NCI-H2196 treated with DMSO at 0.1 percent for 48 hours (cell line): ENCODE measurements around the gene DGKD.

Experiments
- DNase-seq: peaks from one replicate; lab custom pipeline; 2025; ENCODE audit not compliant: unreplicated experiment; lab: John Stamatoyannopoulos, UW

The DGKD gene

DNA sequence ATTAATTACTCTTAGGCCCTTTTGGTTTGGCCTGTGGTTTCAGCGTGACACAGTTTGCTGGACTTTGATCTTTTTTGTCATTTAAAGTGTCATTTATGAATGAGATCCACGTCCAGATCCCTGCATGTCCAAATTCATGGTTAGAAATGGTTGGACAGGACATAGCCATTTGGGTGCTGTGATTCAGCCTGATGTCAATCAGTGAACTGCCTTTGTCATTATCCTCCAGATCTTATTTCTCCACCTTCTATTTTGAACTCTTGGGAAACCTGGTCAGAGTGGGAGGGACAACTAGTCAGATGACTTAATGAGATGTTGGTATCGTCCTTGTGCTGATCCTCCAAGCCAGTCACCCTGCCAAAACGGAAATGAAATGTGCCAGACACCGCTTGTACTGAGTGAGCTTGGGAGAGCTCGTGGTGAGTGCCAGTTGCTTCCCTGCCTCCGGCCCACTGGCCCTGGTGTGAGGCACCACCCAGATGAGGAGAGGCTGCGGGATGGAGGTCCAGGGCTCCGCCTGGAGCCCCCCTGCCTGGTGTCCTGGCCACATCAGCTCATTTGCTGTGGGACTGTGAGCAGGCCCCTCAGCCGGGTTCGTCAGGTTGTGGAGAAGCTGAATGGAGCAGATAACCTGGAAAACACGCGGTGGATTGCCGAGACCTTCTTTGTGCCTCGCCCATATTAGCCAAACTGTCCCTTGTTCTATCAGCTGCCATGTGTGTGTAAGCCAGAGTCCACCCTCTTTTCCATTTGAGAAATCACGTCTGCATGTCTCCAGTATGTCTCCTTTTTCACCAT is 70.1 kb downstream of the DGKD start:
- DNase-seq = no peak

GRCh38 chr2:233426619-233427342 is 72.5 kb downstream of the DGKD start:
- DNase-seq = no peak

- DNase-seq = no peak
These were observed 73.7 kb downstream of the DGKD start for GRCh38 chr2:233428008-233428407.

DNA sequence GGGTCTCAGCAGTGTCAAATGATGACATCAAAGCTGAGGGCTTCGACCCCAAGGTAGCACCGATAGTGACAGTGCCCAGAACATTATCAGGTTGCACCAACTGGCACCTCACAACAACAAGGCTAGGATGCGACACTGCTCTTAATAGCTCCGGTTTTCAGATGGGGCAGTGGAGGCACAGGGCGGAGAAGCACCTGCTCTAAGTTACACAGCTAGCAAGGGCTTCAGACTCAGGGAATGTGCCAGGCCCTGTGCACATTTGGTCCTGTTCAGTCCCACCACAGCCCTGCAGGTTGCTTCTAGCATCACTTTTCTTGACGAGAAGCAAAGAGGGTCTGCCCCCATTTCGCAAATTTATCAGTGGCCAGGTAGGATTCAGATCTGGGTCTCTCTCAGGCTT is 74.1 kb downstream of the DGKD start:
- no peak for DNase-seq

- DNase-seq = no peak
These were observed 75.0 kb downstream of the DGKD start for GRCh38 chr2:233429175-233429897.

DNA sequence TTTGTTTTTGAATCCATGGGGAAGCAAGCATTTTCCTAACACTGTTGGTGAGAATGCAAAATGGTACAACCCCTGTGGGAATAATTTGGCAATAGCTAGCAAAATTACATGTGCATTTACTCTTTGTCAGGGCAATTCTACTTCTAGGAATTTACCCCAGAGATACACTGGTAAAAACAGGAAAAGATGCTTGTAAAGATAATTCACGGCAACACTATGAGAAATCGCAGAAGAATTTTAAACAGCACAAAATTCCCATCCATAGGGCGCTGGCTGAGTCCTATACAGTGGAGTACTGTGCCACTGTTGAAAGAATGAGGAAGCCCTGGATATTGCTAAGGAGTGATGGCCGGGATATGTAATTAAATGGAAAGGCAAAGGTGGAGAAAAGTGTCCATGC is 75.8 kb downstream of the DGKD start:
- no peak for DNase-seq

DNA sequence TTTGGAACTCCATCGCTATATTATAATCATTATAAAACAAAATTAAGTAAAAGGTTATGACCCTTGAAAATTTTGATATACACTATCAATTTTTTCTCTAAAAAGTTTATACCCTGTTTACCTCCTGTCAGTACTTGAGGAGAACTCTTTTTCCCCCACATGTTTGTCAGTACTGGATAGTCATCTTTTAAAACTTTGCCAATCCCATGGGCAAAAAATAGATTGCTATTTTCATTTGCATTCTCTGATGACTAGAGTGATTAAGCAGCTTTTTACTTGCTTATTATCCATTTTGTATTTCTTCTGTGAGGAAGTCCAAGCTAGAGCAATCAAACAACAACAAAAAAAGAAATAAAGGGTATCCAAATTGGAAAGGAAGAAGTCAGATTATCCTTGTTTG is 76.4 kb downstream of the DGKD start:
- no peak for DNase-seq

- DNase-seq = no peak
These were observed 78.7 kb downstream of the DGKD start for GRCh38 chr2:233433029-233433428.

GRCh38 chr2:233433794-233434193 is 79.5 kb downstream of the DGKD start:
- DNase-seq = no peak

GRCh38 chr2:233434666-233435330 is 80.5 kb downstream of the DGKD start:
- no peak for DNase-seq

DNA sequence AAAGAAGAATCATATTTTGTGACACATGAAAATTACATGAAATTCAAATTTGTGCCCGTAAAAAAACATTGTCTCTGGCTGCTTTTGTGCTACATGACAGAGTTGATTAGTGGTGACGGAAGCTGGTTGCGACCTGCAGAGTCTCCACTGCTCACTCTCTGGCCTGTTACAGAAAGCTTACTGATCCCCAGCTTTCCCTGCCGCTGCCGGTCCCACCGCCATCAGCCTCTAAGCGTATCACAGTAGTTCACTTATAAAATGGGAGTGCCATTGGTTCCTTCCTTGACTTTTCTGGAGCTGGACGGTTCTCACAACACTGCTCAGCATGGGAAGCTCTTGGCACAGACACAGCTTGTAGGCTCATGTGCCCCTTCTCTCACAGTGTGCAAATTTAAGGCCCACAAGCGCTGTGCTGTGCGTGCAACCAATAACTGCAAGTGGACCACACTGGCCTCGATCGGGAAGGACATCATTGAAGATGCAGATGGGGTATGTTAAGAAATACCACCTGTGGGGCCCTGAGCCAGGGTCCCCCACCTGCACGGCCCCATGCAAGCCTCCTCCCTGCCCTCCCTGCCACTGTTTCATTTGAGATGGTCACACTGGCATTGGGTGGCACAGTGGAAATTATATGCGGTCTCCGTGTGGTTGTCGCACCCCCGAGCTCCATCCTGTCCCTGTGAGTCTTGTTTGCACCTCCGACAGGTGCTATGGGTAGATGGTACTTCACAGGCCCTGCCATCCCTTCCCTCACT is 81.3 kb downstream of the DGKD start:
- no peak for DNase-seq

DNA sequence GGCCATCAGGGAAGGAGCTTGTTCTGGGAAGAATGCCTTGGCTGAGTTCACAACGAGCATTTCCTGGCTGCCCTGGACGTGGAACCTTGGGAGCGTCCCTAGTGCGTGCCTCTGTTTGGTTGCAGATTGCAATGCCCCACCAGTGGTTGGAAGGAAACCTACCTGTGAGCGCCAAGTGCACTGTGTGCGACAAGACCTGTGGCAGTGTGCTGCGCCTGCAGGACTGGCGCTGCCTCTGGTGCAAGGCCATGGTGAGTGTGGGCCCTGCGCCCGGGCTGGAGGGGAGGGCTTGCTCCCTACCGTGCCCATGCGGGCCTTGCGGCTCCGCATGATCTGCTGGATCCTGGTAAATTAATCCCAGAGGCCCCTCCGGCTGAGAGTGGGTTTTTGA is 81.9 kb downstream of the DGKD start:
- no peak for DNase-seq

- DNase-seq = no peak
These were observed 82.6 kb downstream of the DGKD start for GRCh38 chr2:233436691-233437438.

DNA sequence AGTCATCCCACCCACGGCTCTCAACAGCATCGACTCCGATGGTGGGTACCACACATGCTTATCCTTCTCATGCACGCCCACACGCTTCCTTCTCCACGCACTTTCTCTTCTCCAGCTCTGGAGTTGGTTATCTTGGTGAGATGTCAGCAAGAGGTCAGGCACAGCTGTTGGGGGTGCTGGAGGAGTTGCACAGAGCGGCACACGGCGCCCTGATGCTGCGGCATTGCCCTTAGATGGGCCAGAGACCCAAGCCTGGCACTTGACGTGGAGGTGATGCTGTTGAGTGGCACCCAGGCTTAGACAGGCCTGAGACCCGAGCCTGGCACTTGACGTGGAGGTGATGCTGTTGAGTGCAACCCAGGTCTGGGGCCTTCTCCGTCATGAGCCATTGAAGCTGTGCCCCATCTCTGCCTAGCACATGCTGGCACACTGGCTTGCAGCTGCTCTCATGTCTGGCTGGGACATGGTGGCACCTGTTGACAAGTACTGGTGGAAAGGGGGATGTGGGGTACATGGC is 83.2 kb downstream of the DGKD start:
- DNase-seq = no peak

DNA sequence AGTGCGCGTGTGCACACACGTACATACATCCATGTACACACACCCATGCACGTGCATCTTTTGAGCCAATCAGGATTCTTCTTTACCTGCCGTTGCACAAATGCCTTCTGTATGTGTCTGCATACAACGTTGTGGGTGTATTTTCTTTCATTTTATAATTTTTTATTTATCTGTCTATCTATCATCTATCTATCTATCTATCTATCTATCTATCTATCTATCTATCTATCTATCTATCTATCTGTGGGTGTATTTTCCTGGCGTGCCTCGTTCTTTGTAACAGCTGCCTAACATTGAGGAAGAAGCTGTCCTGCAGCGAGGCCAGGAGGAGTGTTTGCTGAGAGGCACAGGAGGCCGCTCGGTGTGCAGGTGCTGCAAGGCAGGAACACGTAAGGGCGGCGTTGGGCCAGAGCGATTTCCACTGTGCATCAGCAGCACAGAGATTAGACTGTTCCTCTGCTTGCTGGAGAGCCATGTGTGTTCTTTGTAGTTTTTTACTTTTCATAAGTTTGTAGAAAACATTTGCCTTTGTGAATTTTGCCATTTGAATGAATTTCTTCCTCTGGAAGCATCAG is 84.4 kb downstream of the DGKD start:
- no peak for DNase-seq

GRCh38 chr2:233439191-233439590 is 84.9 kb downstream of the DGKD start:
- DNase-seq = no peak

- DNase-seq = no peak
These were observed 86.0 kb downstream of the DGKD start for GRCh38 chr2:233440314-233440713.

GRCh38 chr2:233440714-233441113 is 86.4 kb downstream of the DGKD start:
- DNase-seq = no peak
